Mucosa of descending colon (tissue), 3 donors: Measurements from ENCODE around the gene DOCK1. TPM values are rescaled to one million over a fixed set of nuclear protein-coding genes. Genes with fewer than 3 reads are reported as not detected.

Experiments
- ATAC-seq: fragments of 200-7000 bp; cut with Tn5 transposase; one replicate; pipeline ENCODE4 v1.9.1; 2020; ENCODE audit warnings: mild to moderate bottlenecking, moderate library complexity
- DNase-seq, 3 donors: peaks; one replicate each; pipeline ENCODE4 v3.0.0-alpha.2; 2020
- H3K36me3 ChIP-seq: fragments of 200-600 bp; one replicate; pipeline ENCODE4 v1.8.0; 2021; ENCODE audit warnings: low read depth, mild to moderate bottlenecking
- H3K4me1 ChIP-seq: fragments of 200-600 bp; one replicate; pipeline ENCODE4 v1.8.0; 2021; ENCODE audit warnings: low read depth, mild to moderate bottlenecking
- H3K4me3 ChIP-seq: fragments of 200-600 bp; one replicate; pipeline ENCODE4 v1.8.0; 2021; ENCODE audit warnings: mild to moderate bottlenecking
- H3K9me3 ChIP-seq: fragments of 200-600 bp; one replicate; pipeline ENCODE4 v1.8.0; 2021; ENCODE audit warnings: mild to moderate bottlenecking
- CTCF ChIP-seq: fragments of 200-600 bp; IDR thresholded peaks from one replicate; pipeline ENCODE4 v1.8.0; 2022; ENCODE audit warnings: antibody characterized with exemption, mild to moderate bottlenecking
- intact Hi-C, 2 donors: fragments of 100-400 bp; cut with DNase I in 1 of 2; cut with micrococcal nuclease in 1 of 2; formaldehyde crosslinking; loops; one replicate each; pipeline versions ENCODE4 v1.11.0 to v1.11.1; 2022; cut with DNase I, micrococcal nuclease
- total RNA-seq, 3 donors: library from RNA; stranded (reverse); fragmentation: NEBNext Ultra II Directional in 2 of 3; extraction: Animal tissue kit (Norgen Biotek cat#: 25700) in 2 of 3; gene quantifications; one replicate each; pipeline versions ENCODE4 v1.2.1 to v1.2.4, GENCODE V29; 2021 to 2023
- donor health status: DM: no; HTN: no; CAD: no; lungs with moderate emphysema.
- donor health status: DM: no; HTN: no; CAD: no.
- donor health status: DM: no; HTN: yes; CAD: no.

DOCK1 gene
- total RNA-seq, 3 donors from 2014 or later = 56.5 to 103 (median 74.1) TPM

GRCh38 chr10:127464561-127464960, 559.3 kb downstream of the DOCK1 start:
- intact Hi-C loops = no loop called here
- Histone ChIP-seq H3K4me3 (no peak overlapping the region), H3K36me3 (no peaks in the 10 kb centered on the region), H3K4me1 (no peaks in the 10 kb centered on the region), H3K9me3 (no peaks in the 10 kb centered on the region)
- no peak for ATAC-seq
- DNase-seq = no peak
- no peak for TF ChIP-seq CTCF

DNA sequence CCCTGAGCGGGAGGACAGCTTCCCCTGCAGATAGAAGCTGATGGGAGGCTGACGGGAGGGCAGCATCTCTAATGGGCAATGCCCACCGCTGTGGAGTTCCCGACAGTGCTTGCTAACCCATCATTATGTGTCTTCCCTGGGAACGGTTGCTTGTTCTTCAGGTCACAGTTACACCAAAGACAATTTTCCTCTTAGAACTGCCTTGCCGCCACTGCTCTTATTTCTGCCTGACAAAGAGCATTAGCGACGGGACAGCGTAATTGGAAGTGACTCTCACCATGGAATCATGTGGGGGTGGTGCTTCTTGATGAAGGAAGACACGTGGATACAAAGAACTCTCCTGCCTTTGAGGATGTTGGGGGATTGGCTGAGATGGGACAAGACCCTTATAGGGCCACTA, 562.6 kb downstream of the DOCK1 start:
- H3K4me1 ChIP-seq = no peaks in the 10 kb centered on the region
- DNase-seq (no peak), ATAC-seq (no peak)
- intact Hi-C loops = no loop called here
- no peaks in the 10 kb centered on the region for H3K9me3 ChIP-seq
- H3K36me3 ChIP-seq = no peaks in the 10 kb centered on the region
- H3K4me3 ChIP-seq = no peak overlapping the region
- TF ChIP-seq CTCF = no peak

DNA sequence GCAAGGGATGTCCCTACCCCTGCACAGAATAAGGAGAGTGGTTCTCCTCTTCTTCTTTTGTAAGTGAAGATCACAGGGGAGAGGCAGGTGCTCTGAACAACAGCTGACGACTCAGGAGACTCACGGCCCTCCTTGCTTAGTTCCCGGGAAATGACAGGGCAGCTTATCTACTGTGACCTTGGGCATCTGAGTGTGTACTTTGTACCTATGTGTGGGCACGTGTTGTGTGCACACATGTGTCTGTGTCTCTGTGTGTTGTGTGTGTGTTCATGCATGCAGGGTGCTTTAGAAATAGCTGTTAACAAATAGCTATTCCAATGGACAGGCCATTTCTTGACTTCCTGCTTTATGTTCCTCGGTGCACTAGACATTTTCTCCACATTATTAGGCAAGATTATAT, 563.4 kb downstream of the DOCK1 start:
- Histone ChIP-seq H3K4me3 (no peak overlapping the region), H3K36me3 (no peaks in the 10 kb centered on the region), H3K4me1 (no peaks in the 10 kb centered on the region), H3K9me3 (no peaks in the 10 kb centered on the region)
- ATAC-seq (no peak), DNase-seq (no peak)
- TF ChIP-seq CTCF = no peak
- intact Hi-C loops = no loop called here

GRCh38 chr10:127470911-127471310, 565.7 kb downstream of the DOCK1 start:
- Histone ChIP-seq H3K36me3 (no peaks in the 10 kb centered on the region), H3K4me3 (no peak overlapping the region), H3K4me1 (no peaks in the 10 kb centered on the region), H3K9me3 (no peaks in the 10 kb centered on the region)
- ATAC-seq (no peak), DNase-seq (no peak)
- no peak for TF ChIP-seq CTCF
- intact Hi-C loops = no loop called here

DNA sequence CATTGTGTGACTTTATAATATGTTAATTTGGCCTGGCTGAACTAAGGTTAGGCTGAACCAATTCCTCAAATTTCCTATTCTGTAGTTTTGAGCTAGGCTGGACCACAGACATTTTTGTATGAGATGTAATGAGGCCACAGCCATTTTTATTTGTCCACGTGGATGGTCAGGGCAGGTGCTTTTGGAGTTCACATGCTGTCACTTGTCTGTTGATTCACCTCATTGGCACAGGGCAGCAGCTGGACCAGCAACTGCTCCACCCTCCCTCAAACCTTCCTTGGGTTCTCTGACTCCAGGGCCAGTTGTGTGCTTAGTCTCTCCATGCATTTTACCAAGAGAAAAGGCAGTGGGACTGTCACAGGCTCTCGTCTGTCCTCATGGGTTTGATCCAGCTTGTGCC, 567.7 kb downstream of the DOCK1 start:
- TF ChIP-seq CTCF = no peak
- DNase-seq (no peak), ATAC-seq (no peak)
- Histone ChIP-seq H3K9me3 (no peaks in the 10 kb centered on the region), H3K4me1 (no peaks in the 10 kb centered on the region), H3K4me3 (no peak overlapping the region), H3K36me3 (no peaks in the 10 kb centered on the region)
- intact Hi-C loops = no loop called here

DNA sequence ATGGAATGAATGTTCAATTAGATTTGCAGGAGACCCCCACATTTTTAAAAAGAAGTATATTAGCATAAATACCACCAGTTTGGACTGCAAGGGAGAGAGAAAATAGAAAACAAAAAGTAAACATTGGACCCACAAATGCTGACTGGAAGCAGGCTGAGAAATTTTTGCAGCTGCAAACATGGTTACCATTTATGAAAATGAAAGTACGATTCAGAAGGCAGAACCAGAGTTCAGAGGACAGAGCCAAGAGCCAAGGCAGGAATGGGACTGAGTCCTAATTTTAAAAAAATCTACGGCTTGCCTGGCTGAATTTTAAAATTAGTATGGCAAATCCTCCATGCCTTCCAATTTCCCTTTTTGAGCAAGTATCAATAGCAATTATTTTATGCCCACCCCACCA, 569.3 kb downstream of the DOCK1 start:
- Histone ChIP-seq H3K9me3 (no peaks in the 10 kb centered on the region), H3K4me1 (no peaks in the 10 kb centered on the region), H3K36me3 (no peaks in the 10 kb centered on the region), H3K4me3 (no peak overlapping the region)
- ATAC-seq (no peak), DNase-seq (no peak)
- intact Hi-C loops = no loop called here
- no peak for TF ChIP-seq CTCF
